Smooth muscle cell (in vitro differentiated cells): Measurements from ENCODE around the gene SLC17A9. TPM values are rescaled to one million over a fixed set of nuclear protein-coding genes. Genes with fewer than 3 reads are reported as not detected.

ENCODE experiments used
- DNase-seq: peaks from one replicate; lab custom pipeline; 2025; ENCODE audit not compliant: unreplicated experiment; lab: John Stamatoyannopoulos, UW
- H2AFZ ChIP-seq: fragments of 200-600 bp; sonication (generic); 2 replicates; pipeline ENCODE4 v1.6.0; 2016; ENCODE audit warnings: antibody characterized with exemption, low read depth, mild to moderate bottlenecking
- H3F3A ChIP-seq: fragments of 200-600 bp; sonication (generic); 2 replicates; pipeline ENCODE4 v1.6.0; 2017; ENCODE audit warnings: antibody characterized with exemption, low read depth
- H3K27ac ChIP-seq: fragments of 200-600 bp; sonication (generic); 2 replicates; pipeline ENCODE4 v1.5.1; 2016; ENCODE audit warnings: low read depth, mild to moderate bottlenecking
- H3K27me3 ChIP-seq: fragments of 200-600 bp; sonication (generic); 2 replicates; pipeline ENCODE4 v1.6.1; 2016; ENCODE audit warnings: low read depth, mild to moderate bottlenecking
- H3K36me3 ChIP-seq: fragments of 200-600 bp; sonication (generic); 2 replicates; pipeline ENCODE4 v1.5.1; 2016; ENCODE audit warnings: low read depth
- H3K4me1 ChIP-seq: fragments of 200-600 bp; sonication (generic); 2 replicates; pipeline ENCODE4 v1.5.1; 2016; ENCODE audit warnings: low read depth
- H3K4me2 ChIP-seq: fragments of 200-600 bp; sonication (generic); 2 replicates; pipeline ENCODE4 v1.6.0; 2016; ENCODE audit warnings: mild to moderate bottlenecking
- H3K4me3 ChIP-seq: fragments of 200-600 bp; sonication (generic); 2 replicates; pipeline ENCODE4 v1.5.1; 2016; ENCODE audit warnings: mild to moderate bottlenecking
- H3K79me2 ChIP-seq: fragments of 200-600 bp; sonication (generic); 2 replicates; pipeline ENCODE4 v1.6.0; 2016; ENCODE audit warnings: low read depth, mild to moderate bottlenecking
- H3K9ac ChIP-seq: fragments of 200-600 bp; sonication (generic); 2 replicates; pipeline ENCODE4 v1.6.0; 2016; ENCODE audit warnings: low read depth
- H3K9me3 ChIP-seq: fragments of 200-600 bp; sonication (generic); replicated peaks from 2 replicates; pipeline ENCODE4 v1.5.1; 2016; ENCODE audit warnings: low read depth
- H4K20me1 ChIP-seq: fragments of 200-600 bp; sonication (generic); 2 replicates; pipeline ENCODE4 v1.6.0; 2016; ENCODE audit warnings: low read depth
- CTCF ChIP-seq: fragments of 200-600 bp; sonication (generic); IDR thresholded peaks from 2 replicates; pipeline ENCODE4 v1.5.1; 2017; ENCODE audit warnings: borderline replicate concordance, mild to moderate bottlenecking, antibody characterized with exemption; ENCODE audit not compliant: insufficient read depth, poor library complexity, severe bottlenecking
- WGBS: methylation state at CpG from one replicate; pipeline ENCODE4 v1.1.7; 2016; ENCODE audit warnings: low lambda C conversion rate; 5-methylcytosine and 5-hydroxymethylcytosine counted together
- polyA plus RNA-seq: library from polyadenylated mRNA; unstranded; fragments of >200 nt; fragmentation: Nextera tagmentation; extraction: Ambion mirVana; gene quantifications from 2 replicates; pipeline ENCODE4 v1.2.1, GENCODE V29; 2016
- total RNA-seq: library from RNA; depleted of rRNA; stranded (reverse); fragments of >200 nt; gene quantifications from 2 replicates; pipeline ENCODE4 v1.2.3, GENCODE V29; 2014

SLC17A9 gene
- total and polyA plus RNA-seq, 2 experiments from 2014 or later: 32.5 to 96.7 TPM

GRCh38 chr20:62995898-62996595 is 43.5 kb downstream of the SLC17A9 start:
- no peak for DNase-seq
- no peaks in the 10 kb centered on the region for H3F3A ChIP-seq
- no peaks in the 10 kb centered on the region for H3K36me3 ChIP-seq
- no peaks in the 10 kb centered on the region for H4K20me1 ChIP-seq
- H2AFZ ChIP-seq: no peak overlapping the region
- H3K79me2 ChIP-seq: no peaks in the 10 kb centered on the region
- H3K27me3 ChIP-seq: peaks cover 31% of the 10 kb centered on the region
- no peak overlapping the region for H3K9ac ChIP-seq
- no peak overlapping the region for H3K27ac ChIP-seq
- no peaks in the 10 kb centered on the region for H3K4me1 ChIP-seq
- WGBS: 90% methylated on average over 25 of the region's 25 CpGs
- no peak overlapping the region for H3K4me2 ChIP-seq
- no peaks in the 10 kb centered on the region for H3K9me3 ChIP-seq
- no peak for TF ChIP-seq CTCF
- no peak overlapping the region for H3K4me3 ChIP-seq

- no peaks in the 10 kb centered on the region for H3K4me1 ChIP-seq
- WGBS: 89% methylated on average over 14 of the region's 14 CpGs
- no peak for TF ChIP-seq CTCF
- H3K27ac ChIP-seq: no peak overlapping the region
- no peak overlapping the region for H3K9ac ChIP-seq
- no peak for DNase-seq
- H3K4me3 ChIP-seq: no peak overlapping the region
- no peaks in the 10 kb centered on the region for H3K79me2 ChIP-seq
- H3K4me2 ChIP-seq: no peak overlapping the region
- no peak overlapping the region for H2AFZ ChIP-seq
- peaks cover 31% of the 10 kb centered on the region for H3K27me3 ChIP-seq
- H4K20me1 ChIP-seq: no peaks in the 10 kb centered on the region
- H3F3A ChIP-seq: no peaks in the 10 kb centered on the region
- H3K36me3 ChIP-seq: no peaks in the 10 kb centered on the region
- H3K9me3 ChIP-seq: no peaks in the 10 kb centered on the region
Observed at GRCh38 chr20:62996596-62996982, 44.1 kb downstream of the SLC17A9 start.

GRCh38 chr20:62997417-62998035 is 45.0 kb downstream of the SLC17A9 start:
- H3K9ac ChIP-seq: no peak overlapping the region
- DNase-seq: no peak
- no peak overlapping the region for H2AFZ ChIP-seq
- H4K20me1 ChIP-seq: no peaks in the 10 kb centered on the region
- WGBS: 70% methylated on average over 20 of the region's 20 CpGs
- TF ChIP-seq CTCF: no peak
- H3F3A ChIP-seq: no peaks in the 10 kb centered on the region
- H3K4me1 ChIP-seq: no peaks in the 10 kb centered on the region
- no peaks in the 10 kb centered on the region for H3K36me3 ChIP-seq
- H3K27me3 ChIP-seq: peaks cover 38% of the 10 kb centered on the region
- H3K4me3 ChIP-seq: no peak overlapping the region
- H3K79me2 ChIP-seq: no peaks in the 10 kb centered on the region
- no peak overlapping the region for H3K27ac ChIP-seq
- H3K4me2 ChIP-seq: no peak overlapping the region
- H3K9me3 ChIP-seq: no peaks in the 10 kb centered on the region

GRCh38 chr20:62998449-62998848 is 45.9 kb downstream of the SLC17A9 start:
- no peak for TF ChIP-seq CTCF
- H3K36me3 ChIP-seq: no peaks in the 10 kb centered on the region
- no peak for DNase-seq
- H3K9me3 ChIP-seq: no peaks in the 10 kb centered on the region
- H3K4me2 ChIP-seq: no peak overlapping the region
- no peak overlapping the region for H2AFZ ChIP-seq
- no peak overlapping the region for H3K9ac ChIP-seq
- no peaks in the 10 kb centered on the region for H3K4me1 ChIP-seq
- no peaks in the 10 kb centered on the region for H4K20me1 ChIP-seq
- 80% methylated on average over 5 of the region's 5 CpGs for WGBS
- H3K27ac ChIP-seq: no peak overlapping the region
- H3K79me2 ChIP-seq: no peaks in the 10 kb centered on the region
- H3K4me3 ChIP-seq: no peak overlapping the region
- H3K27me3 ChIP-seq: peaks cover 47% of the 10 kb centered on the region
- H3F3A ChIP-seq: no peaks in the 10 kb centered on the region
